HepG2 (cell line): ENCODE measurements around the gene SAMD14. TPM values are rescaled to one million over a fixed set of nuclear protein-coding genes. Genes with fewer than 3 reads are reported as not detected.

Experiments used
- ADNP ChIP-seq: sonication (generic); formaldehyde crosslinking; IDR thresholded peaks from 2 replicates; pipeline ENCODE4 v1.4.0; 2020; ENCODE audit warnings: missing genetic modification reagents
- ETV5 ChIP-seq: IDR thresholded peaks from 2 replicates; pipeline ENCODE4 v1.6.1; 2018; ENCODE audit warnings: missing biosample characterization, missing genetic modification reagents, inconsistent platforms, borderline replicate concordance
- FOXA3 ChIP-seq: IDR thresholded peaks from 2 replicates; pipeline ENCODE4 v1.6.1; 2016; ENCODE audit warnings: missing genetic modification reagents, missing compliant biosample characterization
- FOXC1 ChIP-seq: sonication (generic); formaldehyde crosslinking; IDR thresholded peaks from 2 replicates; pipeline ENCODE4 v1.8.0; 2022; ENCODE audit warnings: mild to moderate bottlenecking, missing genetic modification reagents, borderline replicate concordance
- KDM3A ChIP-seq: IDR thresholded peaks from 2 replicates; pipeline ENCODE4 v1.6.1; 2018; ENCODE audit warnings: low read depth, missing compliant biosample characterization
- RBM39 ChIP-seq: fragments of 200-400 bp; formaldehyde crosslinking; IDR thresholded peaks from one replicate; pipeline ENCODE4 v1.6.1; 2018; ENCODE audit warnings: antibody characterized with exemption, mild to moderate bottlenecking, low read depth, low read length; ENCODE audit not compliant: poor library complexity, severe bottlenecking
- RXRA ChIP-seq: sonication (generic); formaldehyde crosslinking; IDR thresholded peaks from 2 replicates; pipeline ENCODE4 v1.5.1; 2020; ENCODE audit warnings: missing genetic modification reagents
- SAP130 ChIP-seq: IDR thresholded peaks from 2 replicates; pipeline ENCODE4 v1.6.1; 2016; ENCODE audit warnings: low read depth
- ZEB1 ChIP-seq: IDR thresholded peaks from 2 replicates; pipeline ENCODE4 v1.6.1; 2012; ENCODE audit warnings: mild to moderate bottlenecking, low read depth, inconsistent platforms; ENCODE audit not compliant: insufficient replicate concordance
- ZNF343 ChIP-seq: sonication (generic); formaldehyde crosslinking; IDR thresholded peaks from 2 replicates; pipeline ENCODE4 v1.4.0; 2020; ENCODE audit warnings: mild to moderate bottlenecking, missing genetic modification reagents
- ZNF574 ChIP-seq: sonication (generic); formaldehyde crosslinking; IDR thresholded peaks from 2 replicates; pipeline ENCODE4 v1.4.0; 2020; ENCODE audit warnings: missing genetic modification reagents
- ZNF740 ChIP-seq: sonication (generic); formaldehyde crosslinking; IDR thresholded peaks from 2 replicates; pipeline ENCODE4 v1.4.0; 2020; ENCODE audit warnings: missing genetic modification reagents
- ZNF766 ChIP-seq: sonication (generic); formaldehyde crosslinking; IDR thresholded peaks from 2 replicates; pipeline ENCODE4 v1.5.0; 2020; ENCODE audit warnings: missing genetic modification reagents, borderline replicate concordance
- ZNF839 ChIP-seq: sonication (generic); formaldehyde crosslinking; IDR thresholded peaks from 2 replicates; pipeline ENCODE4 v1.4.0; 2020; ENCODE audit warnings: missing genetic modification reagents, mild to moderate bottlenecking, borderline replicate concordance
- polyA plus RNA-seq, 8 experiments: library from polyadenylated mRNA; depleted of rRNA in 3 of 8; stranded (reverse) in 7 of 8; unstranded in 1 of 8; fragments of >200 nt; fragmentation: Illumina TruSeq in 4 of 8; extraction: Trizol in 4 of 8; gene quantifications; 2 replicates each; pipeline versions ENCODE4 v1.2.1 to v1.2.3, GENCODE V29; 2011 to 2016; ENCODE audit warnings: low read depth in 4 of 8, missing spikeins in 1 of 8, mixed read lengths in 1 of 8; ENCODE audit not compliant: insufficient read depth in 1 of 8
- total RNA-seq, 5 experiments: library from RNA; depleted of rRNA; stranded (reverse); fragments of >200 nt; fragmentation: Illumina TruSeq; extraction: Trizol; gene quantifications; 2 replicates each; pipeline ENCODE4 v1.2.3, GENCODE V29; 2016; ENCODE audit warnings: low read depth in 1 of 5
- TF ChIP-seq, protein P1 (sequence below): sonication (generic); formaldehyde crosslinking; IDR thresholded peaks from 2 replicates; pipeline ENCODE4 v1.9.0; 2021; ENCODE audit warnings: missing genetic modification reagents, borderline replicate concordance
- TF ChIP-seq, protein P2 (sequence below): sonication (generic); formaldehyde crosslinking; IDR thresholded peaks from 2 replicates; pipeline ENCODE4 v1.4.0; 2020; ENCODE audit warnings: missing genetic modification reagents, borderline replicate concordance

Gene SAMD14
- total and polyA plus RNA-seq, 2 of the 13 experiments (the other 11 are each of a cell fraction or from before 2014, with no cell fraction given): 0.07 to 0.22 TPM

DNA sequence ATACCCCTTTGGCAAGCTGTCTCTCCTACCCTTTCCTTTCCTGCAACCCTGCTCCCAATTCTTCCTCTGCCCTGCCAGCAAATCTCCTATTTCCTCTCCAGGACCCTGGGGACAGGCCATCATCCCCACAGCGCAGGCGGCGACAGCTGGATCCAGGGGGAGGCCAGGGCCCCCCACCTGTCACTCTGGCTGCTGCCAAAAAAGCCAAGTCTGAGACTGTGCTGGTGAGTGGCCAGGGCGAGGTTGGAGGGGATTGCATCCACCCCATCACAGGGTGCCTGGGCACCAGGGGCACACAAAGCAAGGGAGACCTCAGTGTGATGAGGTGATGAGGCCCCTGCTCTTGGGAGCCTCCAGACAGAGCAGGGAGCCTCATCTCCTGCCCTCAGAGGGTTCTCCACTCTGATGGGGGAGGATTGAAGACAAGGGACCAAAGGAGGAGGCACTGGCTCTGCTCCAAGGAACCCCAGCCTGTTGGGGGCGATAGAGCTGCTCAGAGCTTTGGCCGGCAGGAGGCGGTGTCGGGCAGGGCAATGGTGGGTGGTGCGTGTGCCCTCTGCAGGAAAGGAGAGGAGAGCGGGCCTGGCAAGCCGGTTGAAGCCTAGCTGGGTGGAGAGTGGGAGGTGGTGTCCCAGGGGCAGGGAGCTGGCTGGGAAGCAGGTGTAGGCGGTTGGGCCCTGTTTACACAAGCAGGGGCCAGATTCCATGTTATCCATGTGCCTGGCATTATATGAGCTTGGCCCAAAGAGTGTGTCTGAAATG is 50.4 kb downstream of the SAMD14 start (continued):
- TF ChIP-seq ZNF574 (CRISPR knock-in tag) (peak; percentile 58), SAP130 (CRISPR knock-in tag) (peak; percentile 34; the same call in 1 of the 2 replicates), ETV5 (CRISPR knock-in tag) (peak; percentile 48; the same call in 1 of the 2 replicates), RXRA (peak; percentile 62), RBM39 (peak; percentile 87), FOXC1 (peak; percentile 70; the same call in 1 of the 2 replicates), ZNF839 (CRISPR knock-in tag) (peak; percentile 41; the same call in 1 of the 2 replicates), FOXA3 (CRISPR knock-in tag) (peak; percentile 31), ZNF766 (CRISPR knock-in tag) (no peak), ZNF740 (0 out of 2 replicates have a peak, but pooled peaks have one; percentile 60), ADNP (peak; percentile 92), ZEB1 (no peak), ZNF343 (0 out of 2 replicates have a peak, but pooled peaks have one; percentile 56), KDM3A (0 out of 2 replicates have a peak, but pooled peaks have one; percentile 54)
- TF ChIP-seq, protein P1, sequence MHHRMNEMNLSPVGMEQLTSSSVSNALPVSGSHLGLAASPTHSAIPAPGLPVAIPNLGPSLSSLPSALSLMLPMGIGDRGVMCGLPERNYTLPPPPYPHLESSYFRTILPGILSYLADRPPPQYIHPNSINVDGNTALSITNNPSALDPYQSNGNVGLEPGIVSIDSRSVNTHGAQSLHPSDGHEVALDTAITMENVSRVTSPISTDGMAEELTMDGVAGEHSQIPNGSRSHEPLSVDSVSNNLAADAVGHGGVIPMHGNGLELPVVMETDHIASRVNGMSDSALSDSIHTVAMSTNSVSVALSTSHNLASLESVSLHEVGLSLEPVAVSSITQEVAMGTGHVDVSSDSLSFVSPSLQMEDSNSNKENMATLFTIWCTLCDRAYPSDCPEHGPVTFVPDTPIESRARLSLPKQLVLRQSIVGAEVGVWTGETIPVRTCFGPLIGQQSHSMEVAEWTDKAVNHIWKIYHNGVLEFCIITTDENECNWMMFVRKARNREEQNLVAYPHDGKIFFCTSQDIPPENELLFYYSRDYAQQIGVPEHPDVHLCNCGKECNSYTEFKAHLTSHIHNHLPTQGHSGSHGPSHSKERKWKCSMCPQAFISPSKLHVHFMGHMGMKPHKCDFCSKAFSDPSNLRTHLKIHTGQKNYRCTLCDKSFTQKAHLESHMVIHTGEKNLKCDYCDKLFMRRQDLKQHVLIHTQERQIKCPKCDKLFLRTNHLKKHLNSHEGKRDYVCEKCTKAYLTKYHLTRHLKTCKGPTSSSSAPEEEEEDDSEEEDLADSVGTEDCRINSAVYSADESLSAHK (CRISPR knock-in tag): no peak
- TF ChIP-seq, protein P2, sequence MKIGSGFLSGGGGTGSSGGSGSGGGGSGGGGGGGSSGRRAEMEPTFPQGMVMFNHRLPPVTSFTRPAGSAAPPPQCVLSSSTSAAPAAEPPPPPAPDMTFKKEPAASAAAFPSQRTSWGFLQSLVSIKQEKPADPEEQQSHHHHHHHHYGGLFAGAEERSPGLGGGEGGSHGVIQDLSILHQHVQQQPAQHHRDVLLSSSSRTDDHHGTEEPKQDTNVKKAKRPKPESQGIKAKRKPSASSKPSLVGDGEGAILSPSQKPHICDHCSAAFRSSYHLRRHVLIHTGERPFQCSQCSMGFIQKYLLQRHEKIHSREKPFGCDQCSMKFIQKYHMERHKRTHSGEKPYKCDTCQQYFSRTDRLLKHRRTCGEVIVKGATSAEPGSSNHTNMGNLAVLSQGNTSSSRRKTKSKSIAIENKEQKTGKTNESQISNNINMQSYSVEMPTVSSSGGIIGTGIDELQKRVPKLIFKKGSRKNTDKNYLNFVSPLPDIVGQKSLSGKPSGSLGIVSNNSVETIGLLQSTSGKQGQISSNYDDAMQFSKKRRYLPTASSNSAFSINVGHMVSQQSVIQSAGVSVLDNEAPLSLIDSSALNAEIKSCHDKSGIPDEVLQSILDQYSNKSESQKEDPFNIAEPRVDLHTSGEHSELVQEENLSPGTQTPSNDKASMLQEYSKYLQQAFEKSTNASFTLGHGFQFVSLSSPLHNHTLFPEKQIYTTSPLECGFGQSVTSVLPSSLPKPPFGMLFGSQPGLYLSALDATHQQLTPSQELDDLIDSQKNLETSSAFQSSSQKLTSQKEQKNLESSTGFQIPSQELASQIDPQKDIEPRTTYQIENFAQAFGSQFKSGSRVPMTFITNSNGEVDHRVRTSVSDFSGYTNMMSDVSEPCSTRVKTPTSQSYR (CRISPR knock-in tag): 0 out of 2 replicates have a peak, but pooled peaks have one; percentile 14
